HG02678 (cell line): ENCODE data around the gene NCMAP.

Experiments used
- ATAC-seq: cut with Tn5 transposase; IDR thresholded peaks from one replicate; pipeline ENCODE4 v1.9.1; 2021; ENCODE audit warnings: mild to moderate bottlenecking, moderate library complexity; ENCODE audit not compliant: unreplicated experiment

NCMAP gene

DNA sequence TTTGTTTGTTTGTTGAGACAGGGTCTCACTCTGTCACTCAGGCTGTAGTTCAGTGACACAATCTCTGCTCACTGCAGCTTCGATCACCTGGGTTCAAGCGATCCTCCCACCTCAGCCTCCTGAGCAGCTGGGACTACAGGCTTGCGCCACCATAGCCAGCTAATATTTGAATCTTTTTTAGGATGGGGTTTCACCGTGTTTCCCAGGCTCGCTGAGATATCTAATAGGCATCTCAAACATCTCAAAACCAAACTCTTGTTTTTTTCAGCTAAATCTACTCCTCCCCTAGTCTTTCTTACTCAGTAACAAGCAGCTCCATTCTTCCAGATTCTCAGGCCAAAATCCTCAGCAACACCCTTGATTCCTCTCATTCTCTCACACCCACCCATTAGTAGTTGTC lies 65.2 kb downstream of the NCMAP start:
- no peak for ATAC-seq

DNA sequence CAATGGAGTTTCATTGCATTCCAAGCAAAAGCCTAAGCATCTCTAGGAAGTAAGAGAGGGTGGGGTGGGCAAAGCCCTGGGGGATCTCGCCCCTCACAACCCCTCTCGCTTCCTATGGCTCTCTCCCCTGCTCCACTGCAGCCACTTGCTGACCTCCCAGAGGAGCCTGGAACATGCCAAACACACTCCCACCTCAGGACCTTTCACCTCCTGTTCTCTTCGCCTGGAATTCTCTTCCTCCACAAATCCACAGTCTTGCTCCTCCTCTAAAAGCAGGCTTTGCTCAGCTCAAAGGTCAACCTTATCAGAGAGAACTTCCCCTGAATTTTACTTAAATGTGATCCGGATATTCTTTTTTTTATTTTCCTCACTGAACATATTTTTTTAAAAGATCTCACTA lies 66.3 kb downstream of the NCMAP start:
- ATAC-seq = no peak

GRCh38 chr1:24632832-24633175 lies 76.9 kb downstream of the NCMAP start:
- ATAC-seq = no peak

- no peak for ATAC-seq
These were observed 79.4 kb downstream of the NCMAP start for GRCh38 chr1:24635195-24635843.

DNA sequence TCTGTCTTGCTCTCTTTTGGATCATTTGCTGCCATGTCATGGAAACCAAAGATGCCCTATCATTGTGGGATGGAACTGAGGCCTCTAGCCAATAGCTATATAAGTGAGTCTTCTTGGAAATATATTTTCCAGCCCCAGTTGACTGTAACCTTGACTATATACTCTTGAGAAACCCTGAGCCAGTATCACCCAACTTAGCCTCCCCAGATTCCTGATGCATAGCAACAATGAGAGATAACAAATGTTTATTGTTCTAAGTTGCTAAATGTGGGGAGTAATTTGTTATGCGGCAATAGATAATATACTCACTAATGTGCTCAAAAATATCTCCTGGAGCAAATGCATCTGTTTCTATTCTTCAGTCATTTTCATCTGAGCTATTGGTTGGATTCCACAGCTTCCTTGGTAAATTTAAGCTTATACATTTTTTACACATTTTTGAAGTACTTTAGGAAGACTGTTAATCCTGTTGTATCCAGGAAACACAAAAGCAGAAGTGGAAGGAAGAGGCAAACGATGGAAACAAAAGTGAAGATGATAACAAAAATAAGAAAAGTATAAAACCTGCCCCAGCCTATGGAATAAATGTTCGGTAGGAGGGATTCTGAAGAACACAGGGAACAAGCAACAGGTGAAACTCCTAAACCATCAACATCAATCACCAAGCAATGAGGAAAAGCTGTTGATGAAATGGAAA lies 80.9 kb downstream of the NCMAP start:
- ATAC-seq = no peak

GRCh38 chr1:24639094-24639493 lies 83.2 kb downstream of the NCMAP start:
- no peak for ATAC-seq

DNA sequence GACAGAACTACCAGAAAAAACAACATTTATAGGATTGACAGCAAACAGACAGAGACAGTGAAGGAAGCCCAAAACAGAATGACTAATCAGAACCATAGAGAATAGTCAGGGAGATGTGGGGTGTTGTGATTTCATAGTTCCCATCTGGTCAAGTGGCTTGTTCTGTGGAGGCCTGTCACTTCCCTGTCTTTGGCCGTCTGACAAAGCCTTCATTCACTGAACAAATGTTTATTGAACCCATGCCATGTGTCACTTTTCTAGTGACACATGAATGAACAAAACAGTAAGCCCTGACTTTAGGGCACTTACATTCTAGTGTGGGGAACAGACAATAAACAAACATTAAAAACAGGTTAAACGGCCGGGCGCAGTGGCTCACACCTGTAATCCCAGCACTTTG lies 84.0 kb downstream of the NCMAP start:
- ATAC-seq = no peak

DNA sequence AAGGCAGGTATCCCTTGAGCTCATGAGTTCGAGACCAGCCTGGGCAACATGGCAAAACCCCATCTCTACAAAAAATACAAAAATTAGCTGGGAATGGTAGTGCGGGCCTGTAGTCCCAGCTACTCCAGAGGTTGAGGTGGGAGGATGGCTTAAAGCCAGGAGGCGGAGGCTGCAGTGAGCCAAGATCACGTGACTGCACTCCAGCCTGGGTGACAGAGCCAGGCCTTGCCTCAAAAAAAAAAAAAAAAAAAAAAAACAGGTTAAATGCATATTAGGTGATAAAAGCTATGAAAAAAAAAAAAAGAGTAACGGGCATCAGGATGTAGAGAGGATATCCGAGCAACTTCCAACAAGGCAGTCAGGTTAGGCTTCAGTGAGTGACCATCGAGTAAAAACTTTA lies 84.4 kb downstream of the NCMAP start:
- no peak for ATAC-seq

- no peak for ATAC-seq
These were observed 85.8 kb downstream of the NCMAP start for GRCh38 chr1:24641646-24642151.

DNA sequence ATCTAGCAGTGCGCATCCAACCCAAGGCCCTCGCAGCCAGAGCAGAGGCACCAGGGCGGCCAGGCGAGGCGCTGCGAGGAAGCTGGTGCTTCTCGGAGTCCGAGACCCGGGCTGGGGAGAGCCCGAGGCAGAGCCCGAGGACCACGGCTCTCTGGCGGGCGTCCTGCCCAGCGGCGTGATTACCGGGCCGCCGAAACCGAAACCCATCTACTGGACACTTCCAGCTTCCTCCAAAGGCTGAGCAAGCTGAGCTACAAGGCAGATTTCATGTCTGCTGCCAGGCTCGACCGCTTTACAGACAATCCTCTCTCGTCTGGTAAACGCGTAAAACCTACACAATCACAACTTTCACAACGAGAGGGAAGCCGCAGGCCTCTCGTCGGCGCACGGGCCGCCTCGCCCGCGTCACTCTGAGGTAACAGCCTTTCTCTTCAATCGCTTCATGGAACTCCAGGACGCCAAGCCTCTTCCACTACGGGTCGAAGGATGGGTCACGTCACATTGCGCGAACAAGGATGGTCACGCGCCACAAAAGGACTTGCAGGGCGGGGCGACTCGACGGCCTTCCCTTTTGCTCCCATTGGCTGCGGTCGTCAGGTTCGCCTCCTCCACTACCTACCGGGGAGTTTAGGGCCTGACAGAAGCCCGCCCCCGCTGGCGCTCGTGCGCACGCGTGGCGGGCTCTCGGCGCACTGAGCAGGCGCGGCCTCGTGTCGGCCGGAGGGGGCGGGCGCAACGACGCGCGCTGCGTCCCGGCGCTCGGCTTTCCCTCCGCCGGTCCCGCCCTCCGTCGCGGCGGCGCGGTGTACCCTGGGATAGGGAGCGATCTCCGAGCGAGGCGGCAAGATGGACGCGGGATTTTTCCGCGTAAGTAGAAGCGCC lies 86.8 kb downstream of the NCMAP start, which contains the start of gene SRRM1:
TSS of gene SRRM1 (plus strand) at position 822 of the 882 bp plus-strand sequence. CDS start at position 847, 25 bp downstream.
- peak; percentile 87 for ATAC-seq

DNA sequence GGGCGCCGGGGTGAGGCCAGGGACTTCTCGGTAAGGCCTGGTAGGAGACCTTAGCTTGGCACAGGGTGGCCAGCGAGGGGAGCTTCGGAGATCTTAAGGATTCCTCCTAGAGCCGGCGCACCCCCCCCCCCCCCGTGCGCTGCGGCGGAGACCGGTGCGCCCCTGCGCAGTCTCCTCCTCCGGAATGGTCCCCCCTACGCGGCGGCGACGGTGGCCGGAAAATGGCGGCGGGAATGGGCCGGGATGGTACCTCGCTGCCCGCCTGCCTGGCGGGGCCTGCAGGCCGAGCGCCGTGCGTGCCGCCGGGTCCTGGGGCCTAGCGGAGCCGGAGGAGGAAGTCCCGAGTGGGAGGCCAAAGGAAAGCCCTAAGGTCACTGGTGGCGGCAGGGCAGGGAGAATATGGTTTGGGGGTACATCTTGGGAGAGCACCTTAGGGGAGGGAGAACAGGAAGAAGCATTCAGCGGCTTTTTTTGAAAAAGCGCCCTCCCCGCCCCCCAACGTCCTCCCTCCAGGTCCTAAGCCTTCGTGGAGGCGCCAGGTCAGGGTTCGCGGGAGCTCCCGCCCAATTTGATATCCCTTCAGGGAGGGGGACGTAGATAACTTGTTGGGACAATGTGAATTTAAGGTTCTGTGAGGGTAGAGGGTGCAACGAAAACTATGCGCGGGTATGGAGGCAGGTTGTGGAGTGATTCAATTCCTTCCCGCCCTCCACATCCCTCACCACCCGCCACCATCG lies 87.6 kb downstream of the NCMAP start:
- ATAC-seq = peak; percentile 23

DNA sequence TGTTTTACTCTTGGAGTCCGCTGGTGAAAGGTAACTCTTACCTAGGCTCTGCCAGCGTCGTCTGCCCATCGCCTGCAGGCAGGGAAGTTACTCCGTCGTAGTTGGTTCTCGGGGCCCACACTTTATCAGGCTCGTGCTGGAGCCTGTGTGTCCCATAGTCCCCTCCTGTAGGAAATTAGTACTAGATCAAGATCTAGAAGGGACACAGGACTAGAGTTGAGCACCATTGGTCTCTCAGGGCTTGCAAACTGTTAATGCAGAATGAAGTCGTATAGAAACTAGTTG lies 88.2 kb downstream of the NCMAP start:
- ATAC-seq = no peak

GRCh38 chr1:24648919-24649318 lies 93.0 kb downstream of the NCMAP start:
- no peak for ATAC-seq

GRCh38 chr1:24652382-24652781 lies 96.5 kb downstream of the NCMAP start:
- no peak for ATAC-seq

DNA sequence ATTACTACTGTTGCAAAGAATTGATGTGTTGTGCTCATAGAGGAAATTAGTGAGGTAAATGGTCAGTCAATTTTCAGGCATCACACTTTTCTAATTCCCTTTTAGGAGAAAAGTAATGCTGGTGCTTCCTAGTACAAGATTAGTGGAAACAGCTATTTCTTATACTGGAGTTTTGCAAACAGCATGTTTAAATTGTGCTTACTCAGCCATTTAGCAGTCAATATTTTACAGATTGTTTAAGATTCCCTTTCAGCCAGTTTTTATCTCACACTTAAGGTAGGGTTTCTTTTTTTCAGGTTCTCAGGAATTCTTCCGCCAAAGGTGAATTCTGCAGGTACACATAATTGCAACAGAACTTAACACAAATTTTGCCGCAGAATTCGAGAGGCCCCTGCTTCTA lies 98.1 kb downstream of the NCMAP start:
- no peak for ATAC-seq

- no peak for ATAC-seq
These were observed 100.2 kb downstream of the NCMAP start for GRCh38 chr1:24656046-24656445.

GRCh38 chr1:24657781-24658180 lies 101.9 kb downstream of the NCMAP start:
- no peak for ATAC-seq
